Ecto neural progenitor cell (in vitro differentiated cells): ENCODE data around the gene UNK.
"Not testable (repeated sequence)": the region's sequence is repeated elsewhere in the genome, so short reads cannot be mapped to it uniquely, and the experiment has no call there.

Source experiments
- DNase-seq: peaks from one replicate; pipeline ENCODE4 v3.0.0-alpha.2; 2018; ENCODE audit warnings: low spot score

The UNK gene

DNA sequence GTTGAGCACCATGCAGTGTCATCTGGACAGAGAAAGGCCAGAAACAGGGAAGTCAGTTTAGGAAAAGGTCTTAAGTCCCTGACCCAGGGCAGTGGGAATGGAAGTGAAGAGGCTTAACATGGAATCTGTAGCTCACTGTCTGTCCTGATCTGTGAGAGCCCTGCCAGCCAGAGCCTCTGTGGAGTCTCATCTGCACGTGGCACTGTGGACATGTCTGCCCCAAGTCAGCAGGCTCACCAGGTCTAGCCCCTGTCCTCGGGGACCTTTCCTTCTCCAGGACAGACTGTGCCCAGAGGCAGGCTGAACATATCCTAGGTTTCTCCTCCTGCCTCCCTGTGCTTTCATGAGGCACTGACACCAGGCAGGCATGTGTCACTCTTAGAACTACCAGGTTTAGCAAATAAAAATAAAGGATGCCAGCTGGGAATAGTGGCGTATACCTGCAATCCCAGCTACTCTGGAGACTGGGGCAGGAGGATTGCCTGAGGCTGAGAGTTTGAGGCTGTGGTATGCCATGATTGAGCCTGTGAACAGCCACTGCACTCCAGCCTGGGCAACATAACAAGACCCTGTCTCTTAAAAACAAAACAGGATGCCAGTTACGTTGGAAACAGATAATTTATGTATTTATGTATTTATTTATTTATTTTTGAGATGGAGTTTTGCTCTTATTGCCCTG is 22.4 kb downstream of the UNK start:
- no peak for DNase-seq

- no peak for DNase-seq
These were observed 23.3 kb downstream of the UNK start for GRCh38 chr17:75807861-75808260.

- DNase-seq, result no peak
These were observed 23.9 kb downstream of the UNK start for GRCh38 chr17:75808549-75808904.

- DNase-seq, result no peak
These were observed 24.5 kb downstream of the UNK start for GRCh38 chr17:75808905-75809621.

GRCh38 chr17:75809631-75810111 is 25.1 kb downstream of the UNK start:
- DNase-seq, result no peak

GRCh38 chr17:75810216-75810615 is 25.6 kb downstream of the UNK start:
- DNase-seq, result no peak

DNA sequence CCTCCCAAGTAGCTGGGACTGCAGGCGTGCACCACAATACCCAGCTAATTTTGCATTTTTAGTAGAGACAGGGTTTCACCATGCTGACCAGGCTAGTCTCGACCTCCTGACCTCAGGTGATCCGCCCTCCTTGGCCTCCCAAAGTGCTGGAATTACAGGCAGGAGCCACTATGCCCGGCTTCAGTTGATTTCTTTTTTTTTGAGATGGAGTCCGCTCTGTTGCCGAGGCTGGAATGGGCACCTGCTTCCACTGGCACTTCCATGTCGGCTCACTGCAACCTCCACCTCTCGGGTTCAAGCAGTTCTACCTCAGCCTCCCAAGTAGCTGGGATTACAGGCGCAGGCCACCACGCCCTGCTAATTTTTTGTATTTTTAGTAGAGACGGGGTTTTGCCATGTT is 26.1 kb downstream of the UNK start:
- DNase-seq, result not testable (repeated sequence)

GRCh38 chr17:75811174-75811573 is 26.6 kb downstream of the UNK start:
- DNase-seq, result no peak

GRCh38 chr17:75812096-75813013 is 27.7 kb downstream of the UNK start:
- DNase-seq, result no peak

DNA sequence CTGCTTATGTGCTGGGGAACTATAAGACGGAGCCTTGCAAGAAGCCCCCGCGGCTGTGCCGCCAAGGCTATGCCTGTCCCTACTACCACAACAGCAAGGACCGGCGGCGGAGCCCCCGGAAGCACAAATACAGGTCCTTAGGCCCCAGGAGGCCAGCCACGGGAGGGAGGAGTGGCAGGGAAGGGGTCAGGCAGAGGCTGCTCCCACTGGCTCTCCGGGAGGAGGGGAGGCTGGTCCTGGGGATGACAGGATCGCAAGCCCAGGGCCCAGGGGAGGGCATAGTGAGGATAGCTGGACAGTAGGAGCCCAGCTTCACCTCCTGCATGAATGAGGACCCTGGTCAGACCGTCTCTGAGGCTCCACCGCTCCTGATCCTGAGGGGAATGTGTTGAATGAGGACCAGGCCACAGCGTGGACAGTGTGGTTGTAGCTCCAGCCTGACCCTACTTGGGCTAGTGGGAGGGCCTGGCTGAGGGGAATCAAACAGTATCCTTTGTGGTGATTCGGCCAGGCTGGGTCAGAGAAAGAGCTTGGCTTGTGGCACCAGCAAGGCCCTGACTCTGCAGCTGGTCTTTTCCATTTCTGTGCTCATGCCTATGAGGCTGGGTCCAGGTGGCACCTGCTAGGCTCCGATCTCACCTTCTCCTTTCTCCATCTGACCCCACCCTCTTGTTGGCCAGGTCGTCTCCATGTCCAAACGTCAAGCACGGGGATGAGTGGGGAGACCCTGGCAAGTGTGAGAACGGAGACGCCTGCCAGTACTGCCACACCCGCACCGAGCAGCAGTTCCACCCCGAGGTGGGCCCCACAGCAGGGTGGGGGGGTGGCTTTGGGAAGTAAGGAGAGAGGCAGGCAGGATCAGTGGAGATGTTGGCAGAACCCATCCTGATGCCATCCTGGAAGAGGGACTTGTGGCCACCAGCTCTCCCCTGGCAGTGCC is 28.7 kb downstream of the UNK start:
- peak; percentile 47 for DNase-seq

DNA sequence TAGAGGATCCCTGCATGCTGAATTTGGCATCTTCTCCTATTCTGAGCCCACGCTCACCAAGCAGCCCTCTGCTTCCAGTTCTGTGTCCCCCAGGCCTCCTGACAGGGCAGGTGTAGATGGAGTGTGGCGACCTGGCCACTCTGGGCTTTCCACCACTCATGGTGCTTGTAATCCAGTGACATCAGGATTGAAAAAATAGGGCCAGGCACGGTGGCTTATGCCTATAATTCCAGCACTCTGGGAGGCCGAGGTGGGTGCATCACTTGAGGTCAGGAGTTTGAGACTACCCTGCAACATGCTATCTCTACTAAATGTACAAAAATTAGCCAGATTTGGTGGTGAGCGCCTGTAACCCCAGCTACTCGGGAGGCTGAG is 29.4 kb downstream of the UNK start:
- peak; percentile 38 for DNase-seq

GRCh38 chr17:75814900-75815373 is 30.3 kb downstream of the UNK start:
- peak; percentile 40 for DNase-seq

DNA sequence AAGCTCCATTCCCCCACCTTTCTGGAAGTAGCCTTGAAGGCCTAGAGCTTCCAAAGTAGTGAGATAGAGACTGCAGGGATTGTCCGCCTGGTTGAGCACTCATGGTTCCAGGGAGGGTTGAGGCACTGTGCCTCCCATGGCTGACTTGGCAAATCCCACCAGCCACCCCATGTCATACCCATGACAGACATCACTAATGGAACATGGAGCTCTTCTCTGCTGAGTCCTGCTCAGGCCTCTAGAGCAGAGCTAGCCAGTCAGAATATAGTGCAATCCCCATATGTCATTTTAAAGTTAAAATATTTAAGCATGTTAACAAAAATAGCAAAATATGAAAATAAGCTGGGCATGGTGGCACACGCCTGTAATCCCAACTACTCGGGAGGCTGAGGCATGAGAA is 30.8 kb downstream of the UNK start:
- DNase-seq, result no peak

DNA sequence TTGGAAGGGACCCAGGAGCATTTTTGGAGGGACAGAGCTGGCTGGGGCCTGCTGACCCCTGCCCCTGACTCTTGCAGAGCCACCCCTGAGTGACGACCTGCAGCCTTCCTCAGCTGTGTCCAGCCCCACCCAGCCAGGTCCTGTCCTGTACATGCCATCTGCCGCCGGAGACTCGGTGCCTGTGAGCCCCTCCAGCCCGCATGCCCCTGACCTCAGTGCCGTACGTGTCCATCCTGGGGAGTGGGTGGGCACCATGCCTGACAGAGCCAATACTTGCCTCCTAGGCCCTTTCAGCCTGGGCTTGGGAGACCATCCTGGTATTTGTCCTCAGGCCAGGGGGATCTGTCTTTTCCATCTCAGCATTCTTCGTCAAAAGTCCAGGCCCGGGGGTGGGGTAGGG is 32.1 kb downstream of the UNK start:
- DNase-seq, result peak; percentile 47

DNA sequence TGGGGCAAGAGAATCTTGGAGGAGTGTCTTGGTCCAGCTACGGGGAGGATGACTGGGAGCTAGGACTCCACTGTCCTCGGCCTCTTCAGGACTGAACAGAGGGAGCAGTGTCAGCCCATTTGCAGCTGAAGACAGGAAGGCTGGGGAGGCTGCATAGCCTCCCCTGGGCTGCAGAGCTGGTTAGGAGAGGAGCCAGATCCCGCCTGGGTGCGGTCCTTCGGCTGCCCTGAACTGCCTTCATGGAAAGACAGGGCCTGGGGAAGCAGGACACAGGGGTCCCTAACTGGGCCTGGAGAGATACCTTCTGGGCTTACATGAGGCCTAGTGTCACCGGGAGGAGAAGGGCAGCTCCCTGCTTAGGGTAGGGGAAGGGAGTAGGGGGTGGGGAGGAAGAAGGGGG is 33.0 kb downstream of the UNK start:
- DNase-seq, result peak; percentile 41

- no peak for DNase-seq
These were observed 33.8 kb downstream of the UNK start for GRCh38 chr17:75818326-75818885.

DNA sequence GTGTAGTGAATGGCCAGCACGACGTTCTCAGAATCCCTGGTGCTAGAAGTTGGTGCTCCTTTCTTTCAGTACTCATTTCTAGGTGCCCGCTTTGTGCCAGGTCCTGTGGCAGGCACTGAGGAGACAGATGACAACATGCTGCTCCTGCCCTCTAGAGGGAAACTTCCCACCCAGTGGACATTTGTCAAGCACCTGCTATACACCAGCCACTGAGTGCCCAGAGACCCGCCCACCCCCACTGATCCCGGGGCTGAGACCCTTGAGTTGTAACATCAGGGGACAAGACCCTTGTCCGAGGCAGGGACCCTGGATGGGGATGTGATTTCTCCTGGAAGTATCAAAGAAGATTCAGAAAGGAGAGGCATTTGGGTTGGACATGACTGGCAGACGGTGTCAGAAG is 34.5 kb downstream of the UNK start:
- DNase-seq, result no peak

DNA sequence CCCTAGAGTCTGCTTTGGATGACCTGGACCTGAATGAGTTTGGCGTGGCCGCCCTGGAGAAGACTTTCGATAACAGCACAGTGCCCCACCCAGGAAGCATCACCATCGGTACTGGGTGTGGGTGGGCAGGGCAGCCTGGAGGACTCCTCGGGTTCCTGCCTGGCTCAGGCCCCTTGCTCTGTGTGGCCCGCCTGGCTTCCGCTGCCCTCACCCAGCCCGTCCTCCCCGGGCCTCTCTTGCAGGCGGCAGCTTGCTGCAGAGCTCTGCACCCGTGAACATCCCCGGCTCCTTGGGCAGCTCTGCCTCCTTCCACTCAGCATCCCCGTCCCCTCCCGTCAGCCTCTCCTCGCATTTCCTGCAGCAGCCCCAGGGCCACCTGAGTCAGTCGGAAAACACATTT is 35.1 kb downstream of the UNK start:
- no peak for DNase-seq

DNA sequence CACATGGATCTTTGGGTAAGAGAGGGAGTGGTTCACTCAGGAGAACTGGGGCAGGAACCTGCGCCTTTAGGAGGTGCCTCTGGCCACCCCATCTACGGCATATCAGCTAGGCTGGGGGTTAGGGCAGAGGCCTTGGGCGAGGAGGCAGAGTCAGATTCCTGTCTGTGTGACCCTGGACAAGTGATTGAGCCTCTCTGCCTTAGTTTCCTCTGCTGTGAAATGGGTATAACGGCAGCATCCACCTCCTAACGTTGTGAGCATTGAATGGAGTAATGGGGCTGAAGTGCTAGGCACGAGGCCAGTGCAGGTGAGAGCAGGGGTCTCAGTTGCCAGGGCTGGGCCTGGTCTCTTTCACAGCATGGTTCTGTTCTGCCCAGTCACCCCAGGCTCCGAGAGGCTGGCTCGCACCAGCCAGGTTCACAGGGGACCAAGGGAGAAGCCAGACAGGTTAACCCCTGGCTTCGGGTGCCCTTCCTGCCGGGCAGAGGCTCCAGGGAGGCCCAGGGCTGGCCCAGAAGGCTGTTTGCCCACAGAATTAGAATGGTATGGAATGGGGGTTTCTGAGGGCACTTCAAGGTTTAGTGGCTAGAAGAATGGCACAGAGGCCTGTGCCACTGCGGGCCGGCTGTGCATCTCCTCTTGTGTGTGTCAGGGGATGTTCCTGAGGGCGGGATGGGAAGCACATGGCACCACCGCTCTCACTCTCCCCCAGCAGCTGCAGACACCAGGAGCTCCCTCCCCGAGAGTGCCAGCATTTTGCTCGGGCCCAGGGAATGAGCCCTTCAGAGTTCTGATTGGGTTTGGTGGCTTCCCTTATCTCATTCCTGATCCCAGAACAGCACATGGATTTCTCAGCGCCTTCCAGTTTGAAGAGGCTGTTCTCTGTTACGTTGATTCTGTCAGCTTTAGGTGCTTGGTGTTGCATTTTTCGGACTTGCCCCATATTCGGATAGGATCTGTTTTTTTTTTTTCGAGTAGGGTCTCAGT is 35.8 kb downstream of the UNK start:
- DNase-seq, result no peak

GRCh38 chr17:75821552-75821951 is 36.9 kb downstream of the UNK start:
- DNase-seq, result no peak
